ENCODE measurements around the gene CCNL2. TPM values are rescaled to one million over a fixed set of nuclear protein-coding genes. Genes with fewer than 3 reads are reported as not detected.
"Not testable (repeated sequence)": the region's sequence is repeated elsewhere in the genome, so short reads cannot be mapped to it uniquely, and the experiment has no call there.

The CCNL2 gene
- total RNA-seq, 1 experiment from 2014 or later = 35.2 TPM

DNA sequence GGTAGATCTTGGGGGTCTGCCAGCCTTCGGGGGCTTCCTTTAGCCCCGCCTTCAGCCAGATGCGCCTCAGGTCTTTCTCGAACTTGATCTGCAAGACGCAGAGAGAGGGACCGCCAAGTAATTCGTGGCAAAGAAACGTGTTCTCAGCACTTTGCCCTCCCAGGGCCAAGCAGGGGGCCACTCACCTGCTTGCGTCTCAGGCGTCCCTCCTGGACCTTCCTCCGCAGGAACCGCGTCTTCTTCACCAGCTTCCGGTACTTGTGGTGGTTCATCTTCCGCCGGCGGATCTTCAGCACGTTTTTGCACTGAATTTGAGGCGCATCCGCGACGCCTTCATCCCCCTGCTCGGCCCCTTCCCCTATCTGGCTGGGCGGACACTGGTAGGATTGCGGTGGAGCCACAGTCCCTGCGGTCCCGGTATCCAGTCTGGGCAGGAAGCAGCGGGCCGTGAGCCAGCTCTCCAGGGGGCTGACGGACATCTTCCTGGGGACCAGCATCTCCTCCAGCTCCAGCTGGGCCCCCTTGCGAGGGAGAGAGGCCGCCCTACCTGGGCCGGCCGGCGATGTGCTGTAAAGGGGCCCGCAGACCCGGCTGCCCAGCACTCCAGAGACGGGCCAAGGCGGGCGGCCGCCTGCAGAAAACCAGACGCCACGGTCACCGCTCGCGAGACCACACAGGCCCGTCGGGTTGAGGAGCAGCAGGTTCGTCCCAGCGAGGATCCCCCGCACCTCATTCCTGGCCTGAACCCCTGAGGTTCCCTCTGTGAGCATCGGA, 25.1 kb downstream of the CCNL2 start:
- DNase-seq (ENCODE audit: low read depth) = no peak

DNA sequence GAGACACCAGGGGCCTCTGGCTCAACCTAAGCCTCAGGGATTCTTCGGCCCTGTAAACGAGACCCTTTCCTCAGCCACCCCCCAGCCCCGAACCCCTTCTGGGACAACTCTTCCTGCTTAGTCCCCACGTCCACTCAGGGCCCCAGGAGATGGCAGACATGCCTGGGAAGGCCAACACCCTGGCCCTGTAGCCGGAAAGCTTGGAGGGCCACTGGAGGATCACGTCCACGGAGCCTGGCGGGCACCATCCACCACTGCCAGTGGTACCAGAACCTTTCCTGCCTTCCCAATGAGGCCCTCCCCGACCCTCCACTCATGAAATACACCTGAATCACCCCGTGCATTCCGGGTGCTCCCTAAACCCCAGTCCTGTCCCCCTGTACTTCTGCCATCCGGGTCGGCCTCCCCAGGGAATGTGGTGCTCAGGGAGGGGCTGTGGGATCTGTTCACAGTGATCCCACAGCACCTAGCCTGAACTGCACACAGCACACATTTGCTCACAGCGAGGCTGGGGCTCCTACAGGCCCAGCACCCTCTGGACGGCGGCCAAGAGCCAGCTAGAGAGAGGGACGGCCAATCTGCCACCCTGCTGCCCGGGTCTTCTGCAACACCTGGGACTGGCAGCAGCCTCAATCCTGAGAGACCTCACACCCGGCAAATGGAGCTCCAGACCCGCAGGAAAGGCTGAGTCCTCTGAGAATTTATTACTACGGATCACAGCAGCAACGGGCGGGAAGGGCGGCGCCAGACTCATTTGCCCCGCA, 25.9 kb downstream of the CCNL2 start:
- no peak for DNase-seq (ENCODE audit: low read depth)

DNA sequence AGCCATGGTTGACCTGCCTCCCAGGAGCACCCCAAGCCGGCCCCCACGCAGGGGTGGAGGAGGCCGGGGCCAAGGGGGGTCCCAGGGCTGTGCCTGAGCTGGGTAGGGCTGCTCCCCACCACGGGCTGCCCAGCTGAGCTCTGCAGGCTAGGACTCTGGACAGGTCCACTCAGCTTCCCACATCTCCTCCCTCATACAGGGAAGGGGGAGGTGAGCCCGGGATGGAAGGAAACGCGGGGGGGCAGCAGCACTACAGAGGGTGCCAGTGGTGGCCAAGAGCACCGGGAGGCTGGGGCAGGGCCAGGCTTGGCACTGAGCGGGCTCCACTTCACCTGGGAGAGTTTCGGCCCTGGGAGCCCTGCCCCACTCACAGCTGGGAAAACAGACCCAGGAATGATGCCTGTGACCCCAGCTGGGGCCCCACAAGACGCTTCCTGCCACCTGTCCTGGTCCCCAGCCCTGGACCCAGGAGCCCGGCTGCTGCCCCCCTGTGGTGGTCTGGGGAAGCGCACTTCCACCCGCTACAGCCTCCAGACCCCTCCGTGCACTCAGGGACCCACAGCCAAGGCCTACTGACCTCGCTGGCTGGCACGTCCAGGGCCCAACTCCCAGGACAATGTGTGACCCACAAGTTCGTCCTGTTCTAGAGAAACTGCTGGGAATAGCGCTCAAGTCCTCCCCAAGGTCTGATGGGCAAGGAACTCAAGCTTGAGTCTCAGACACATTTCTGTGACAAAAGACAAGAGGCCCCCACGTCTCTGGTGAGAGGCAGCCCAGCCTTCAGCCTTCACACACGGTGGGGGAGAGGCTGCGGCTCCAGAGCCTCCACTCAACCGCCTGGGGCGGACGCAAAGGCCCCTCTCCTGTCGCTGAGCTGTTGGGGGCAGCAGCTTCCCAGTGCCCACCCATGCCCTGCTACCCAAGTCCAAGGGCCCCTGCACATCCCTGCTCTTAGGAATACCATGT, 27.1 kb downstream of the CCNL2 start:
- peak; percentile 38 for DNase-seq (ENCODE audit: low read depth)

DNA sequence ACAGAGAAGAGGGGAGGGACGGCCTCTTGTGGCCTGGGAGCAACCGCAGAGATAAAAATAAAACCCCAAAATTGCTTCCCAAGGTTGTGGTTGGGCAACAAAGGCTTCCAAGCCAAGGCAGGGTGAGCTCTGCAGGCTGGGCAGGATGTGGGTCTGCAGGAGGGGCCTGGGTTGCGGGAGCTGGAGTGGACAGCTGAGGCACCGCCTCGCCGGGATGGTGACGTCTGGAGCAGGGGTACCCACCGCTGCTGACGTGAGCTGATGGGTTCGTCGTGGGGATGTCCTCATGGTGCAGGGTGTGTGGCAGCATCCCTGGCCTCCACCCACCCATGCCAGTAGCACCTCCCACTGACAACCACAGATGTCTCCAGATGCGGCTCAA, 27.8 kb downstream of the CCNL2 start:
- DNase-seq (ENCODE audit: low read depth) = no peak

DNA sequence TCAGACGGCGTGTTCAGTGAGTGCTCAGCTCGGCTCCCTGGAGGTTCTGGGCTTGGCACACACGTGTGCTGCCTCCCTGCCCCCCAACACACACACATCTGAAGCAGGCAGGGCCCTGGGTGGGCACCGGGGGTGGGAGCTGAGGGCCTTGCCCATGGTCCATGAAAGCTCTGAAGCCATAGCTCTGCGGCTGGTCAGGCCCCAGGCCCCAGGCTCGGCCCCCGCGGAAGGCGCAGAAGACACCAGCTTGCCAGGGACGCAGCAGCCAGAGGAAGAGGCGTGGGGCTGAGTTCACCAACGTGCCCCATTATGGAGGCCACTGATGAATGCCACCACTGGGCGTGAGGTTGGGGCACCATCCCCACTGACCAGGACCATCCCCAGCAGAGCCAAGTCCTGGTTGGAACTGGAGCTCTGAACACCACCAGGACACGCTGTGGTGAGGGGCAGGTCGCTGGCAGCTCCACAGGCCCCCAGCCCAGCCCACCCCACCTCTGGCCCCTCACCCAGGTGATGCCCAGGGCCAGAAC, 28.3 kb downstream of the CCNL2 start:
- no peak for DNase-seq (ENCODE audit: low read depth)

DNA sequence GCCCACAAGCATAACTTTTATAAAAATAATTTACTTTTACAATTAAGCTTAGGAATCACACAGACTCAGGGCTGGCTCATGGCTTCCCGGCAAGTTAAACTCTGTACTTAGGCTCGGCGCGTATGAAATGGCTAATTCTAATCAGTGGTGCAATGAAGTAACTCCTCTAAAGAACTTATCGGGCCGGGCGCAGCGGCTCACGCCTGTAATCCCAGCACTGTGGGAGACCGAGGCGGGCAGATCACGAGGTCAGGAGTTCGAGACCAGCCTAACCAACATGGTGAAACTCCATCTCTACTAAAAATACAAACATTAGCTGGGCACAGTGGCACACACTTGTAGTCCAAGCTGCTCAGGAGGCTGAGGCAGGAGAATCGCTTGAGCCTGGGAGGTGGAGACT, 29.0 kb downstream of the CCNL2 start:
- not testable (repeated sequence) for DNase-seq (ENCODE audit: low read depth)

DNA sequence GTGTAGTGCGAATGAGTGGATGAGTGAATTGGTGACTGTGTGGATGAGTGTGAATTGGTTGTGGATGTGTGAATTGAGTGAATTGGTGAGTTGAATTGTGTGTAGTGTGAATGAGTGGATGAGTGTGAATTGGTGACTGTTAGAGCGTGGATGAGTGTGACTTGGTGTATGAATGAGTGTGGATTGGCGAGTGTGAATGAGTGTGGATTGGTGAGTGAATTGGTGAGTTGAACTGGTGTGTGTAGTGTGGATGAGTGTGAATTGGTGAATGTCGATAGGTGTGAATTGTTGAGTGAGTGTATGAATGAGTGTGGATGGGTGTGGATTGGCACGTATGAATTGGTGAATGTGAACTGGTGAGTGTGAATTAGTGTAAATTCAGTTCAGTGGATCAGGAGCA, 31.8 kb downstream of the CCNL2 start:
- no peak for DNase-seq (ENCODE audit: low read depth)

DNA sequence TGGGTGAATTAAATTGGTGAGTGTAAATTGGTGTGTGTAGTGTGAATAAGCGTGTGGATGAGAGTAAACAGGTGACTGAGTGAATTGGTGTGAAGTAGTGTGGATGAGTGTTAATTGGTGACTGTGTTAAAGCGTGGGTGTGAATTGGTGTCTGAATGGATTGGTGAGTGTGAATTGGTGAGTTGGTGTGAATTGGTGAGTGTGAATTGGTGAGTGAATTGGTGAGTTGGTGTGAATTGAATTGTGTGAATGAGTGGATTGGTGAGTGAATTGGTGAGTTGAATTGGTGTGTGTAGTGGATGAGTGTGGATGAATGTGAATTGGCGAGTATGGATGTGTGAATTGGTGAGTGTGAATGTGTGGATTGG, 32.5 kb downstream of the CCNL2 start:
- DNase-seq (ENCODE audit: low read depth) = no peak

DNA sequence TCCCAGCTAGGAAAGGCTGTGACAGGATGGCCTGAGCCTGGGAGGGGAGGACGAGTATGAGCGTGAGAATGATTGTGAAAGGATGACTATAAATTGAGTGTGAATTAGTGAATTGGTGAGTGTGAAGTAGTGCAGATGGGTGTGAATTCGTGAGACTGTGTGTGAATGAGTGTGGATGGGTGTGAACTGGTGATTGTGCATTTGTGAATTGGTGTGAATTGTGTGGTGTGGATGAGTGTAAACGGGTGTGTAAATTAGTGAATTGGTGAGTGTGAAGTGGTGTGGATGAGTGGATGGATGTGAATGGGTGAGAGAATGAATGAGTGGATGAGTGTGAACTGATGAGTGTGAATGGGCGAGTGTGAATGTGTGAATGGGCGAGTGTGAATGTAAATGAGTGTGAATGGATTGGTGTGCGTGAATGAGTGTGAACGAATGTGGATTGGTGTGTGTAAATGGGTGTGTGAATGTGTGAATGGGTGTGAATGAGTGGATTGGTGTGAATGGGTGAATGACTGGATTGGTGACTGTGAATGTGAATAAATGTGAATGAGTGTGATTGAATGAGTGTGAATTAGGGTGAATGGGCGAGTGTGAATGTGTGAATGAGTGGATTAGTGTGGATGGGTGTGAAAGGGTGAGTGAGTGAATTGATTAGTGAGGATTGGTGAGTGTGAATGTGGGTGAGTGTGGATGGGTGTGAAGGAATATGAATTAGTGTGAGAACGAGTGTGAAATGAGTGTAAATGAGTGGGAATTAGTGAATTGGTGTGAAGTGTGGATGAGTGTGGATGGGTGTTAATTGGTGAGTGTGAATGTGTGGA, 33.0 kb downstream of the CCNL2 start:
- DNase-seq (ENCODE audit: low read depth) = no peak

DNA sequence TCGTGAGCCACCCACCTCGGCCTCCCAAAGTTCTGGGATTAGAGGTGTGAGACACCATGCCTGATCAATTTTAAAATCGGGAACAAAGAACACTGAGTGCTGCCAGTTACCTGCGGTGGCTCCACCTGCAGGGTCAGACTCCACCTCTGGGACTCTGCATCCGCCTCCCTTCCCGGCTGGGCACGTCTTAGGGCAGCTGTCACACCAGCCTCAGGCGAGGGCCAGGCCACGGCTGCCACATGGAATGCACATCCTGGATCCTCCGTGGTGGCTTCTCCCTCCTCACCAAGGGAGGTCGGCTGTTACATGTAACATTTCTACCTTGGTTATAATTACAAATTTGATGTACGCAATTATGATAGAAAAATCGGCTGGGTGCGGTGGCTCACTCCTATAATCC, 34.9 kb downstream of the CCNL2 start:
- DNase-seq (ENCODE audit: low read depth) = peak; percentile 19

DNA sequence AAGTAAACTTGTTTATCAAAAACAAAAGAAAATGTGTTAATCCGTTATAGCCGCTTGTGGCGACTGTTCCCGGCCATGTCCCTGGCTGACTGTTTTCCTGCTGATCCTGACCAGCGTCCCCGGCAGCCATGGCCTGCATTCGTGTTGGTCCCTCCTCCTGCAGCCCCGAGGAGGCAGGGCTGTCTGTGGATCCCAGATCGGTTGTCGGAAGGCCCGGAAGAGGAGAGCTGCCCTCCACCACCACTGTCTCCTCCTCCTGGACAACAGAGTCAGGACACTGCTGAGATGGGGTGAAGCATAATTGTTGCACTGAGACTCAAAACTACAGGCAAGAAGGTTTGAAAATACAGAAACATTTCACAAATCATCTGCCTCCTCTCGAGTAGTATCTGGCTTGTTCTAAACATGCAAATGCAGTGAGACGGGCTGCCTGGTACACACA, 37.1 kb downstream of the CCNL2 start:
- no peak for DNase-seq (ENCODE audit: low read depth)

DNA sequence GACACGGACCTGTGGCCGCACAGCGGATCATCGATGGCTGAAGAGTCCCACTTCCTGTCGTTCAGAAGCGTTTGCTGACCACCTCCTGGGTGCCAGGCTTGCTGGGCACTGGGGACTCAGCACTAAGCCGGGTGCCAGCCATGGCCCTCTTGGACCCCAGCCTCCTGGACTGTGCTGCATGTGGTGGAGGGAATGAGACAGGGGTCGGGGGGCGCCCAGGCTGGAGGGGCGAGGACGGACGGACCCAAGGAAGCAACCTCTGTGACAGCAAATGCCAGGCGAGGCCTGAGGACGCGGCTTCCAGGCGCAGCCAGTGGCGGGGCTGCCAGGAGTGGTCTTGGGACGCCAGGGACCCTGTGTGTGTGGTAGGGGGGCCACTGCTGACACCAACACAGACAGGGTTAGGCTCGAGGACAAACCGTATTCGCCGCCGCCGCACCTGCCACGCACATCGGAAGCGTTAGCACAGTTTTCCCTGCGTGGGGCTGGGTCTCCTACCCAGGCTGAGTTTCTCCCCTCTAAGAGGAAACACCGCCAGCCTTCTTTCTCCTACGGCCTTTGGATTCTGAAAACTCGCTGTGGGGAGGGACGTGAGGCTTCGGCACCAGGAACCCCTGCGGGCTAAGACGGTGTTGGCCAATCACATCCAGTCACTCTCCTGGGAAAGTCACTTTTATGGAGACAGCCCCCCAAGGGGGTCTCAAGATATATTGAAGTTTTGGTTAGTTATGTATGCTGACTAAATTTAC, 37.7 kb downstream of the CCNL2 start:
- DNase-seq (ENCODE audit: low read depth) = no peak

DNA sequence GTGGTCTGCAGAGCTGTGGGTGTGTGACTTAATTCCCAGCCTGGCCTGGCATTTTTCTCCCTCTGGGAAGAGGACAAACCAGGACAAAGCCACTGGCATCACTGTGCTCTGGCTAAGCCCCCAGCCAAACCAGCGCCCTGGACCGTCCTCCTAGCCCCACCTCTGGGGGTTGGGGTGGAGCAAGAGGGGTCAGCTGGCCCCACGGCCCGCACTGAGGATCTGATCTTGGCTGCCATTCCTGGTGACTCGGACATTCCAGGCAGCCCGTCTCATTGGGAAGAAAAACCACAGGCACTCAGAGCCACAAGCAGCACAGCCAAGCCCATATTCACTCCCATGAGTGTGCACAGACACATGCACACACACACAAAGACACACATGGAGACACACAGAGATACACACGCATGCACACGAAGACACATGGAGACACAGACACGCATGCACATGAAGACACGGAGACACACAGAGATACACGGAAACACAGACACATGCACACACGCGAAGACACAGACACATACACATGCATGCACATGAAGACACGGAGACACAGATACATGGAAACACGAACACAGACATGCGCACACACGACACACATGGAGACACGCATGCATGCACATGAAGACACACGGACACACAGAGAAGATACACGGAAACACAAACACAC, 38.5 kb downstream of the CCNL2 start:
- peak; percentile 95 for DNase-seq (ENCODE audit: low read depth)

DNA sequence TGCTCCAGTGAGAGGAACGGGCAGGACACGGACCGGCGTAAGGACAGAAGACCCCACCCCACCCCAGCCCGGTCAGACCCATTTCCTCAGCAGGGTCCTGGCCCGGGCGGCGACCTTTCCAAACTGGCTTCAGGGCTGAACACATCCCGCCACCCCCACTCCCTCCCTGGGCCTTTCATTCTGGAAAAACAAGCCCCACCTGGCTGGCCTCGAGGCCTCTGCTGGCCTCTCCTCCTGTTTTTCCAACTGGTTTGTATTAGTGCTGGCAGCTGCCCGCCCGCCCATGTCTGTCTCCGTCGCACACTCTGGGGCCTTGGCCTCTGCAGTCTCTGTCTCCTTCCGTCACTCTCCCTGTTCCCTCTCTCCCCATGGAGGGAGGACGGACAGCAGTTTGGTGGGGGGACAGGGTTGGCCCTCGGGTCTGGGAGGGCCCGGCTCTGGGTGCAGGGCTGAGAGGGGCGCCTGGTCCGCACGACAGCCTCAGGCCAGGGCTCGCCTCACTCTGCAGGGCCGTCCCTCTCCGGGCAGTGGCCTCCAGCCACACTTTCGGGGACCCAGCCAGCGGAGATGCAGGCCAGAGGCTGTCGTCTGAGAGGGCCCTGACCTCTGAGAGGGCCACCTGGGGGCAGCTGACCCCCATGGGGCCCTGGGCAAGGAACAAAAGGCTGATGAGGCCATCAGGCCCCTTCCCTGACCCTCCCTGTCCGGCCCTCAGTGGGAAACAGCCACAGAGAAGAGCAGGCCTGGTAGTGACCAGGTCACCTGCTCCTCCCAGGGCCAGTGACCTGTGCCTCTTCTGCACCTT, 39.3 kb downstream of the CCNL2 start:
- DNase-seq (ENCODE audit: low read depth) = no peak

DNA sequence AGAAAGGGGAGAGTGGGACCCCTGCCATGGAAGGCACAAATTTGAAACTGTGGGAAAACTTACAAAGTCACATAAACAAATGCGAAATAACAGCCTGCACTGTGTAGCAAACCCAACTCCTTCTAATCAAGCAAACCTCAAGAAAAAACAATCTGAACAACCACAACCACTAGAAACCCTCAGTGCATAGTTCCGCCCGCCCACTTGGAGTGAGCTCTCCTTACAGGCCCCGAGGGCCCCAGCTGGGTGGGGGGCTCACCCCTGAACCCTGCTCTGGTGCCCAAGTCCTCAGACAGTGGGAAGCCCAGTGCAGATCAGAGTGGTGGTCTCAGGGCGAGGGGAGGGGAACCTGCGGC, 39.8 kb downstream of the CCNL2 start:
- DNase-seq (ENCODE audit: low read depth) = peak; percentile 49

DNA sequence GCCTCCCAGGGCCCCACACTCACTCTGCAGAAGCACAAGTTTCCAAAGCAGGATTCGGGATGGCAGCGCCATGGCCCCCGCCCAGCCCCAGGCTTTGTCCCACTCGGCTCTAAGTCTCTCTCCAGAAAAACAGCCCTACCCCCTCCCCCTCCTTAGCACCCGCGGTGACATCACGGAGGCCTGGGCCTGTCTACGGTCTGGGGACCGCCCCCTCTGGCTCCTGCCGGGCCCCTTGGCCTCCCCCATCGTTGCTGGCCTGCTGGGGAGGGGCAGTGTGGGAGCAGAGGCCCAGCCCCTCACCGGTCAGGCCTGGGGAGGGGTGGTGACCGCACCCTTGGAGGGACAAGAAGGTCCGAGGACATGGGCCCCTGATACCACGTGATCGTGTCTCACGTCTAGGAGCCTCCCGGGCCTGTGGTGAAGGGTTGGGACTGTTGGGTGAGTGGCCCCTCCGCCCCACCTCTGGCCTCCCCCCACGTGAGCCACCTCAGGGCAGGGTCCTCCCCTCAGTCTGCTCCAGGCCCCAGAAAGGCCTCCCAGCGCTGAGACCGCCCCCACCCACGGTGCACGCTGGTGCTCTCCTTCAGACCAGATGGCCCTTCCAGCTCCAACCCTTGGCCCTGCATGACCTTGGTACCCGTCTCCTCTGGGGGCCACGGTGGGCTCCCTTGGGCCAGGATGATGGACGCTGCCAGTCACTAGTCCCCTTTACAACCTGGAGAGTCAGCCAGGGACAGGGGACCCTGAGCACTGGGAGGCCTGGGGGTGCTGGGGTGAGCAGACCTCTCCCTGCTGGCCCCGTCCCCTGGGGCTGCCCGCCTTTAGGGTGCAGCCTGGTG, 40.5 kb downstream of the CCNL2 start, which contains the start of gene MXRA8:
TSS of gene MXRA8 (minus strand) at position 123 of the 839 bp plus-strand sequence. CDS start at position 72, 51 bp downstream.
- no peak for DNase-seq (ENCODE audit: low read depth)

DNA sequence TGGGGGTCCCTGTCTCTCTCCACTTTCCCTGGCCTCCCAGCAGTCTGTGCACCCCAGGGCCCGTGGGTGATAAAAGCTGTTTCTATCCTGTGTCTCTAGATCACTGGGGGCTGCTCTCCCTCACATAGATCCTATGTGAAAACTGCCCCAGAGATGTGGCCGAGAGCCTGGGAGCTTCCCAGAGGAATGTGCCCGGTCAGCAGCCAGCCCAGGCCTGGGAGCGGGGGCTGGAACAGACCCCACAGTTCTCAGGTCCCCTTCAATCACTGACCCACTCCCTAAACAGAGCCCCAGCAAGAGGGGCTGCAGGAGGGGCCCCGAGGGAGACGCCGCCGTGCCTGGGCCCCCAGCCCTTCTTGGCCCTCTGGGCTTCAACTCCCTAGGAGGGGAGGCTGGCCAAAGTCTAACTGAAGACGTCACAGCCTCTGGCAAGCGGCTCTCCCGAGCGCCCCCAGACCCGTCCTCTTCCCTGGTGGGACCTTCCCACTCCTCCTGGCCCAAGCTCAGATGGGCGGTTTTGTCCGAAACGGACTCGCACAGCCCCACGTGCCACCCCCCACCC, 41.2 kb downstream of the CCNL2 start:
- DNase-seq (ENCODE audit: low read depth) = no peak

All from M059J (cell line).